ENCODE measurements around the gene OTOL1.
A peak's percentile ranks its signal among the peaks of the same experiment; 100 is the strongest.
"Not testable (repeated sequence)": the region's sequence is repeated elsewhere in the genome, so short reads cannot be mapped to it uniquely, and the experiment has no call there.

OTOL1 gene

DNA sequence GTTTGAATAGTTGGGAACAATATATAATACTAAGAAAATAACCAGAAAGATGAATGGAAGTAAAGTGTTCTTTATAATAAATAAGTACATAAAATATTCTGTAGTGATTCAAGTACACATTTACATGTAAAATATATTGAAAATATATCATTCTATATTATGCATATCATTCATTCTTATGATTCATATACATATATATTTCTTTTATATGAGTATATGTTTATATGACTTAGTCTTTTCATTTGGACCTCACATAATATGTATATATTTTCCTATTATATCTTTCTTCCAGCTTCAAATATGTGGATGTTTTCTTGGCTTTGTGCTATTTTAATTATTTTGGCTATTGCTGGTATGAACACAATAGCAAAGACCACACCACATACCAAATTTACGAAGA, at the start of gene OTOL1:
Gene OTOL1 (plus strand): TSS at position 301 of the 400 bp plus-strand sequence. CDS start 0 bp downstream, at position 301.
- no peak for DNase-seq

DNA sequence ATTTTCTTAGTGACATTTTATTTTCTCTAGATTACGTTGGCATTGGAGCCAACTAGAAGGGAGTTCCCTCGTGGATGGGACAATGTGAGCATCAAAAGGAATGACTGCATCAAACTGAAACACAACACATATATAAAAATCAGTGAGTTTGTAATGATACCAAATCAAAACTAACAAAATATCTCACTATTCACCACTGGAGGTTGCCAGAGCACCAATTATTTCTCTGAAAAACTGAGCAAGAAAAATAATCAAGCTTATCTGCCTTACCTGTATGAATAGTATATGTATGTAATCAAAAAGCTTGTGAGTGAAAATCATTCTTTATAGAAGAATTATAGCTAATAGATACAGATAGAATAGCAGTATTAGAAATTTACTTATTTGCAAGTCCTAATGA, 46.8 kb upstream of the OTOL1 start:
- DNase-seq, result no peak

DNA sequence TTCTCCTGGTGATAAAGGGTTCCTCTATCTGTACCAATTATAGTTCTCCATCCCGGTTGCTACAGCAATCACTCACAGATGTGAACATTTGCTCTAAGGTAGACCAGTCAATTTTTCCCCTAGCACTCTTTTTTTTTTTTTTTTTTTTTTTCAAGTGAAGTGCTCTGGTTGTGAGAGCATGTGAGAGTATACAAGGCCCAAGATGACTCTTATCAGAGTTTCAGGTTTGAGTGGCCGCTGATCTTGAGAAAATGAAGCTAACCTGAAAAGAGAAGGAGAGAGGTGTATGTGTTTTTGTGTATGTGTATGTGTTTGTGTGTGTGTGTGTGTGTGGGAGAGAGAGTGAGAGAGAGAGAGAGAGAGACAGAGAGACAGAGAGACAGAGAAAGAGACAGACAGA, 44.4 kb upstream of the OTOL1 start:
- no peak for DNase-seq

DNA sequence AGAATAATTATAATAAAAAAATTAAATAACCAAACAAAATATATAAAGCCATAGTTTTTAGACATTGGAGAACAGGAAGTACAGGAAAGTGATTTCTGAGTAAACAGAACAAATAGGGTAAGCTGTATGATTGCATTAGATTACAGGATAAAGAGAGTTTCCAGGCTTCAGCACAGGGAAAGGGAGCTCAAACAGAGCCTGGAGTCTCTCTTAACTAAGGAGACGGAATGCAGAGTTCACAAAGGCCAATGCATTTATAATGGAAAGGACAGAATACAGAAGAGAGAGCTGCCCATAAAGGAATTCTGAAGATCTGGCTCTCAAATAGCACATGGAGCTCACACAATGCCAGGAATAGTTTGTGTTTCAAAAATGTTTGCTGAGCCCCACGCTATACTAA, 42.0 kb upstream of the OTOL1 start:
- no peak for DNase-seq

DNA sequence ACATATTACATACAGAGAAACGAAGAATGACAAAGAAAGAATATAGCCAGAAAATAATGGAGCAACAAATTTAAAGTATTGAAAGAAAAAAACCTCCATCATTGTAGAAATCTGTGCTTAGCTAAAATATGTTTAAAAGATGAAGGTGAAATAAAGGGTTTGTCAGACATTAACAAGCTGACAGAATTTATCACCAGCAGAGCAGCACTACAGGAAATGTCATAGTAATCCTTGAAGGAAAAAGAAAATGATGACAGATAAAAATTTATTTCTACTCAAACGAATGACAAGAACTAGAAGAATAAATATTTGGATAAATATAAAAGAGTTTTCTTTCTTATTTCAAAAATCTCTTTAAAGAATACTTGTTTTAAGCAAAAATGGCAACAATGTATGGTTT, 40.6 kb upstream of the OTOL1 start:
- no peak for DNase-seq

DNA sequence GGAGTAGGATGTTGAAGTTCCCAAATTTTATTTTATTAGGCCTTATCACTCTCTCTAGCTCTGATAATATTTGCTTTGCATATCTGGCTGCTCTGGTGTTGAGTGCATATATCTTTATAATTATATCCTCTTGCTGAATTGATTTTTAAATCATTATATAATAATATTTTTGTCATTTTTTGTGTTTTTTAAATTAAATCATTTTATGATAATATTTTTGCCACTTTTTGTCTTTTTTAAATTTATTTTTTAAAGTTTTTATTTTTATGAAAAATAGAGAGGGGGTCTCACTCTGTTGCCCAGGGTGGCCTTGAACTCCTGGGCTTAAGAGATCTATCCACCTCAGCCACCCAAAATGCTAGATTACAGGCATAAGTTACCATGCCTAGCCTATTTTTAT, 34.5 kb upstream of the OTOL1 start:
- DNase-seq, result no peak

DNA sequence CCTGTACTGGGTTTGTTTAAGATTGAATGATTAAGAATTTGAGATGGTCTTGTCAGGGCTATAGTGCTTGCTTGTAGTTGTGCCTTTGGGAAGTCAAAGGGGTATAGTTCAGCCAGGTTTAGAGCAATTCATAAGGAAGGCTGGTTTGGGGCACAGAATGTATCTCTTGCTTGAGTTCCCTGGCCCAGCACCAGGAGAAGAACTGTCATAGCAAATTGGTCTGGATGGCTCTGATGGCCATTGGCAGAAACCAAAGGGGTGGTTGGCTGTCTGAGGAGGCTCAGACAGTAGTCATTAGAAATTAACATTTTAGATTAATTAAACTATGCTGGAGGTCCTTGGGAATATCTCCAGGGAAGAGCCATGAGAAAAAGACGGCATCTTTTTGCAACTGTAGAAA, 25.4 kb upstream of the OTOL1 start:
- no peak for DNase-seq

DNA sequence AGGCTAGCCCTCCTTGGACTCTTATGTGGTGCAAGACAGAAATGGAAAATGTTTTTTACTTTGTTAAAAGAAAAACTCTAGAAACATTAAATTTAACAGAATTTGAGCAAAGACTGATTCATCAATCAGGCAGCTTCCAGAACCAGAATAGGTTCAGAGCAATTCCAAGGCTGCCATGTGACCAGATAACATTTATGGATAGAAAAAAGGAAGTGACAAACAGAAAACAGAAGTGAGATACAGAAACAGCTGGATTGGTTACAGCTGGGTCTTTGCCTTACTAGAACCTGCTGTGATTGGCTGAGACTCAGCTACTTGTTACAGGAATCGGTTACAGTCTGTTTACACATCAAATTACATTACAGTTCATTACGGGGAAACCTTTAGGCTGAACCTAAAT, 22.5 kb upstream of the OTOL1 start:
- DNase-seq, result no peak

DNA sequence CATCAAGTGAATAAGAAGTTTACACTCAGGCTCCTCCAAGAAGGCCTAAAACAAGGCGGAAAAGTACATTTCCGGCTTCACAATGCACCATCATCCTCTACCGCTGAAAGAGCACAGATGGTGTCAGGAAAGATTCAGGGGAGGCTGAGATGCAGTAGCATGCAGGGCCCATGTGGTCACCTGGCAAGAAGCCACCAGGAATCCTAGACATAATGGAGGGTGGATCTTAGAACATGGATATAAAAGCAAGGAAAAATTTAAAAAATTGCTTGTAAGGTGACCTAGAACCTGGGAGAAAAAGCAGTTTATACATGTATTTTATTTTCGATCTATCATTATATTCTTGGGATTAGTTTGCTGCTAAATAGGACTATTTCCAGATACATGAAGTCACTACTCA, 21.9 kb upstream of the OTOL1 start:
- DNase-seq, result no peak

DNA sequence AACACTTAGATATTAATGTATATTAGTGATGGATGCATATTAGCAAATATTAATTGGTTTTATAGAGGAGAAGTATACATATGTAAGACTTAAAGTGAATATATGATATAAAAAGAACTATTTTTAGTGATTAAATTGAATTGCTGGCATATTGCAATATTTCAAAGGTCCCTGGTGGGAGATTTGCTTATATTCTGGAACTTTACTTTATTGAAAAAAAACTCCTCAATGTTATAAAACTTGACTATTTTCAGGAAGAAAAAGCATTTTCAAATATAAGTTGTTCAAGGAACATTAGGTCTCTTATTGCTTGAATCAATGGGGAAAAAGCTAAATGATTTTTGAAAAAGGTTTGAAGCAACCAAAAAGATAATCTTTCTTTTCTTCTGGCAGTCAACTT, 21.4 kb upstream of the OTOL1 start:
- no peak for DNase-seq

DNA sequence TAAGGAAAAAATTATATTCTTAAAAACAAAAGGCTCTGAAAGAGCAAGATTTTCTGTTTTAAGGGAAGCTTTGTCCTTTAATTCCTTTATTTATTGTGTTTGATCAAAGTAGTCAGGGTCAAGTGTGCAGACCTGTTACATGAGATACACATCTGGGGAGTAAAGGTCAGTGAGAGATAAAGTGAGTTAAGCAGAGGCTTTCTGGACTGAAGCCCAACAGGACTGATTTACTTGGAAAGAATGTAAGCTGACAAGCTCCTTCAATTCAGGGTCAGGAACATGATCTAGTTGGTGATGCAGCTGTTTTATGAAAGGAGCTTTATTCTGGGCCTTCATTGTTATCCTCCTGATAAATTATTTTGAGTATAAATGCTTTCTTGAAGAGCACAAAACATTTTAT, 20.7 kb upstream of the OTOL1 start:
- no peak for DNase-seq

DNA sequence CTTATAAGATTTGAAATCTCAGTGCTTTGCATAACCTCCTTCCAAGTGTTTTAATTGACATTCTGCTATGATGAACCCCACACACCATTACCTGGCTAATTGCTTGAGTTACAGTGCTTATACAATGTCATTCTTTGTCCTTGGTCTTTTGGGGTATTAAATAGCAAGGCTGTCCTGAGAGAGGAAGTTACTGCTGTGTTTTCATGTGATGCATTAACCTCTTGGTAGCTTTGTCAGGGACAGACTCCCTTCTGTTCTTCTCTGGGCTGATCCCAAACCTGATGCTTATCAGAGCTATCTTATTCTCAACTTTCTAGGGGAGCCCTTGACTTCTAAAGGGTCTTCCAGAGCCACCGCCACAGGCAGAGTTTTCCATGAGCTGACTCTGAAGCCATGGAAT, 12.4 kb upstream of the OTOL1 start:
- DNase-seq, result no peak

DNA sequence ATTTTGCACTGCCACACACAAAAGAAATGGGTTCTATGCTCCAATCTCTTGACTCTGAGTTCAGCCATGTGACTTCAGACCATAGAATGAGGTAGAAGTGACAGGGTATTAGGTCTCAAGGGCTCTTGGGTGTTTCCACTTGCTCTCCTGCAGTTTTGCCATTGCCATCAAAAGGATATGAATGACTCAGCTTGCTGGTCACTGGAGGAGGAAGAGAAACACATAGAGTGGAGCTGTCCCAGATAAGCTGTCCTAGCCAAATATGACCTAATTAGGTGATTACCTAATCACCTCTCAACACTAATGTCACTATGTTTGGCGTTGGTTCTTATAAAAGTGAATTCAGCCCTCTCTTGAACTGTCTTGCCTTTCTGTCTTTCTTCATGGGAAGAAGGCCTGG, 8.3 kb upstream of the OTOL1 start:
- not testable (repeated sequence) for DNase-seq

DNA sequence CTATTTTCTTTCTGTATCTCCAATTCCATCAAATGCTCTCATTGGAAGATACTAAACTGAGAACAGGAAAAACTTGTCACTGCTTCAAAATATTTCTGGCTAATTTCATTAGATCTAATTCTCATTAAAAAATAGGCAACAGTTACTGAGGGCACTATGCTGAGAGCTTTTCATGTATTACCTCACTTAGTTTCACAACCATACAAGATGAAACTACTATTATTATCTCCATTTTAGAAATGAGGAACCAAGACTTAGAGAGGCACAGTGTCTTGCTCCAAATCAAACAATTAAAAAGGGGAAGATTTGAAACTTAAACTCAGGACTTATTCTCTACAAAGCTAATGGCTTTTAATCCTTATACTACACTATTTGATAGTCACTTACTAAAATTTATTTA, 7.2 kb upstream of the OTOL1 start:
- no peak for DNase-seq

DNA sequence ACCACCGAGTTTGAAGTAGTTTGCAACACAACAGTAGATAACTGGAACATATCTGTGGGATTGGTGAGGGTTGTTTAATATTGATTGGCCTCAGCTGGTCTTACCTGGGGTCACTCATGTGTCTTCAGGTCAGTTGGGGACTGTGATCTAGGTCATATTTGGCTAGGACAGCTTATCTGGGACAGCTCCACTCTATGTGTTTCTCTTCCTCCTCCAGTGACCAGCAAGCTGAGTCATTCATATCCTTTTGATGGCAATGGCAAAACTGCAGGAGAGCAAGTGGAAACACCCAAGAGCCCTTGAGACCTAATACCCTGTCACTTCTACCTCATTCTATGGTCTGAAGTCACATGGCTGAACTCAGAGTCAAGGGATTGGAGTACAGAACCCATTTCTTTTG, 5.8 kb upstream of the OTOL1 start:
- DNase-seq, result not testable (repeated sequence)

DNA sequence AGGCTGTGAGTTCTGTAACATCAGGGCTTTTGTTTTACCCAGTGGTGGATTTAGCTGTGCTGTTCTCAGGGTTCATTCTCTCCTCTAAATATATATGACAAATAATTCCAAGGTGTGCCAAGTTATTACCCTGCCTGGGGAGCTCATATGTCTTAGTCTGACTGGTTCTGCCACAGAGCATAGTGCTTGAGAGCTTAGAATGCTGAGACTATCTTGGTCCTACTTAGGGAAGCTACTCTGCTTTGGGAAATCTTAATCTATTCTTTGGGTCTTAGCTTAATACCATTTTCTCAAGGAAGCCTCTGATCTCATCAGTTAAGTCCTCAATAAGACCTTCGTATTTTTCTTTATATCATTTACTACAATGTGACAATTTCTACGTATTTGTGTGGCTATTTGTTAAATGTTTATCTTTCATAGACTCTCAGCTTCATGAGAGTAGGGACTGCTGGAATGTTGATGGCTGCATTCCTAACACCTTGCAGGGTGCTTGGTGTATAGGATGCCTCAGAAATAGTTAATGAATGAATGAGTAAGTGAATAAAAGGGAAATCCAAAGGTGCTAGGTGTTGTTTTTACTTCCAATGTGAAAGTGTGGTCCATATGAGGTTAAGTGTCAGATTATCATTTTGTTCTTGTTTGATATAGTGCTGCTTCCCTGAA, 1.8 kb downstream of the OTOL1 start:
- DNase-seq, result no peak

DNA sequence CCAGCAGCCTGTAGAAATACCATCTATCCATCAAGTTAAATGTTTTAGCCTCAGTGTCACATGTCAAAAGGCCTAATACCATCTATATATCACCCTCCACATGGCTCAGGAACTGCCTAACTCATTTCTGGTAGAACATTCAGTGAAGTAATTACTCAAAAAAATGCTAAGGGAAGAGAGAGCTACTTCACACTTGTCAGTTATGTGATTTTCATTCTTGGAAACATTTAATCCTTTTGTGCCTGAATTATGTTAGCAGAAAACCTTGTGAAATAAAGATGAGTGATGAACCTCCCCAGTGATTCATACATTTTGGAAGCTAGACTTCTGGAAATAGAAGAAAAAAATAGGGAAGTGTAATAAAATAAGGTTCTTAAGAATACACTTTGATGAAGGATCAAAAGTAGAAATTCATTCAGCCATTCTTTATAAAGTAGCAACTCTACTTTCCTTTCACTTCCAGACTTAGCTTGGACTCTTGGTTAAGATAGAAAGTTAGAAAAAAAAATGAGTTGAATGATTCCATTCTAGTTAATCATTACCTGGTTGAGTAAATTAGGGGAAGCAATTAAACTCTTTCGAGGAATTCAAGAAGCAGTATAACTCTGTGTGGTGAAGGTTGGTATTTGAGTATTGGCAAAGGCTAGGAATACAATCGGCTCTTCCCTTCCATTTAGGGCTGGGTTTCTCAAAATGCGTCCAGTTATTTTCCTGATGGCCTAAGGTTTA, 3.6 kb downstream of the OTOL1 start:
- no peak for DNase-seq

DNA sequence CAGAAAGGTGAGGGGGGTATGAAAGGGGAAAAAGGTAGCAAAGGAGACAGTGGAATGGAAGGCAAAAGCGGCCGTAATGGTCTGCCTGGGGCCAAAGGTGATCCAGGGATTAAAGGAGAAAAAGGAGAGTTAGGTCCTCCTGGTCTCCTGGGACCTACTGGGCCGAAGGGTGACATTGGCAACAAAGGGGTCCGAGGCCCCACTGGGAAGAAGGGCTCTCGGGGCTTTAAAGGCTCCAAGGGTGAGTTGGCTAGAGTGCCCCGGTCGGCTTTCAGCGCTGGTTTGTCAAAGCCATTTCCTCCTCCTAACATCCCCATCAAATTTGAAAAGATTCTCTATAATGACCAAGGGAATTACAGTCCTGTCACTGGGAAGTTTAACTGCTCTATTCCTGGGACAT, 6.7 kb downstream of the OTOL1 start:
- DNase-seq, result no peak

DNA sequence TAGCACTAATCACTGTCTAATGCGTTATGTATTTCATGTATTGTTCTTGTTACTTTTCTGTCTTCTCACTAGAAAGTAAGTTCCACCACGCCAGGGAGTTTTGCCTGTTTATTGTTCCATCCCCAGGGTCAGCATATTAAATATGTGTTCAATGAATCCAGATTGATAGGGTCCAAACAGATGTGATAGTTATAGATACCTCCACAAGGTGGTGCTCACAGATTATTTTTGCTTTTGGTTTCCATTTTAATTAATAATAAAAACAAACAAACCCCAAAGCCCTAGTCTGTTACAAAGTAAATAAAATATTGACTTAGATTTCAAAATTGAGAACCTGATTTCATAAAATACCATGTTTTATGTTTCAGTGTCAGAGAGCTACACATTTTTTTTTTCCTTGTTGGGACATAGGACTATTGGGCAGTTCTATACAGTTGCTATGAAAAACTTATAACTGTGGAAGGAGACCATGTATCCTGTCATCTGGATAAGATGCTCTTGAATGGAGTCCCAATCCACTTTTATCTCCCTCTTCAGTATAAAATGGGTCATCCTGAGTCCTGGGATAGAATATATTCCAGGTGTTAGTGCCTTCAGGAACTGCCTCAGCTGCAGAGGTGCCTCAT, 12.4 kb downstream of the OTOL1 start:
- DNase-seq, result no peak

DNA sequence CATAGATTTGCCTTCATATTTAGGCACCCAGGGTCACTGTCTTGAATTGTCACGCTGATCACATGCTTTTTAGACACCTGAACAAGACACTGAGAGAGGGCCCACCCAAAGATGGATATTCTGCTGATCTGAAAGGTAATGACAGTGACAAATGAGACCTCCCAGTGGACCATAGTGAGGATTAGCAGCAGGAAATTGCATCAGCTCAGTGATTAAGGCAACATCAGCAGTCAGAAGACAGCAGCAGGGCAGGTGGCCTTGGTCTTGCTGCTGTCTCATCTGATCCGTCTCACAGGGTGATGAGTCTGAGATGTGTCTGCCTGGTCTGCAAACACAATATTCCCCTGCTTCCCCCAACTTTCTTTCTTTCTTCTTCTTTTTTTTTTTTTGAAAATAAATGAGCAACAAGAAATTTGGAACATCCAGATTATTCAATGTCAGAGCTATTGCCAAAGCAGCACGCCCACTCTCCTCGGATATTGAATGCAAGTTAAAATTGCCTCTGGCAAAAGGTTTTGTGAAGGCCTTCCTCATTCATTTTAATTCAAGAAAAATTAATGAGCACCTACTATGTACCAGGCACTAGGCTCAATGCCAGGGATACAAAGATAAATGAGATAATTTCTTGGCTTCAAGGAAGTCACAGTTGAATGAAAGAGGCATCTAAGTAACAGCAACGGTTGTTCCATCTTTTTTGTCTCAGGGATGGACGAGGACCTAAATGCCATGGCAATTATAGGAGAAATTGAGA, 14.1 kb downstream of the OTOL1 start:
- peak; percentile 46 for DNase-seq

DNA sequence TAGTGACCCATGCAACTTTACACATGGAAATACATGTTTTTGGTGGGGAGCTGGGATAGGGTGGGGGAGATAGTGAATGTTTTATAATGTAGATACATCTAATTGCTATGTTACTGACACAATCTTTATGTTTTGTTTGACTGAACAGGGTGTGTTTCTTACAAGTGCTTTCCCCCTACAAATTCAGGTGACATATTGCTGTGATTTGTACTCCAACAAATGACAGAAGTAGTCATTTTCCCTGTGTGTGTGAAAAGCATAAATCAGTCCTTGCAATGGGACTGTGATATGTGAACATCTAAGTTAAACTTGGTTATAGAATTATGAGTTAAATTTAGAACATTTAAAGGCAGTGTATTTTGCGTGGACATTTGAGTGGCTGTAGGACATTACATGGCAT, 27.3 kb downstream of the OTOL1 start:
- DNase-seq, result no peak

DNA sequence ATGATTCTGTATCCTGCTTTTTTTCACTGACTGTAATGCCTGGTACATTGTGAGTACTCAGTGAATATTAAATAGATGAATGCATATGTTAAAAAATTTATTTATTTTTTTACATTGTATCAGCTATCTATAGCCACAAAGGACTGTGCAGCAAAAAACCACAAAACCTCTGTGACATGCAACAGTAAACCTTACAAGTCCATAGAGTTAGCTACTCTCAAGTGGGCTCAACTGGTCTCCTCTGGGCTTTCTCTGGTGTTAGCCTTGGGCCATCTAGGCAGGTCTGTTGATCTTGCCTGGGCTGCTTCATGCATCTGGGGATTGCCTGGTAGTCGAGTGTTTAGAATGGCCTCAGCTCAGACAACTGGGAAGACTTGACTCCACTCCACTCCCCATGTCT, 35.3 kb downstream of the OTOL1 start:
- DNase-seq, result no peak

DNA sequence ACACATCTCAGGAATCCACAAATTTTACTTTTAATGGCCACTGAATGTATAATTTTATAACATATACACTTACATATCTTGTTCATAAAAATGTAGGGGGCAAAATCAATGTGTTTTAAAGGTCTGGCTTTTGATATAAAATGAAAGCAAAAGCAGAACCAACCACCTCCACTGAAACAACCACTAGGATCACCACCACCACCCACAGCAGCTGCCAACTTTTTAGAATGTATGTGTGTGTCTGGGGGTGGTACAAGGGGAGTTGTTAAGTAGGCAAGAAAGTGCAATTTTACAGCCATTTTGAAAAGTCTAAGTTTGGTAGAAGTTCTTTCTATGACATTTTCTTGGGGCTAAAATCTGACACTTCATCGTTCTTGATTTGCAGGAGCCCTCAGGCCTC, 44.0 kb downstream of the OTOL1 start:
- DNase-seq, result no peak

DNA sequence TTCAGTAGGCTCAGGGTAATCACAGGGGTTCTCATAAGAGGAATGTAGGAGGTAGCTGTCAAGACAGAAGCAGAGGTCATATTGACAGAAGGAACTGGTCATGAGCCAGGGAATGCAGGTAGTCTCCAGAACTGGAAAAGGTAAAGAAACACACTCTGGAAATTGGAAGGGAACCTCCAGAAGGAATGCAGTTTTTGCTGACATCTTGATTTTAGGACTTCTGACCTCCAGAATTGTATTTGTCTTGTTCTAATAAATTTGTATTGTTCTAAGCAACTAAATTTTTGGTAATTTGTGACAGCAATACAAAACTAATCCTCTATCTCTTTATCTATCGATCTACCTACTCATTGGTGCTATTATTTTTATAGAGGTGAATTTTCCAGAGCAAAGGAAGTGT, 49.2 kb downstream of the OTOL1 start:
- DNase-seq, result no peak

All from NCI-H146 (cell line).